HG02885 (cell line): ENCODE results near the gene C2CD2L.
"Not testable (repeated sequence)": the region's sequence is repeated elsewhere in the genome, so short reads cannot be mapped to it uniquely, and the experiment has no call there.

Experiments used
- ATAC-seq: cut with Tn5 transposase; IDR thresholded peaks from one replicate; pipeline ENCODE4 v1.9.1; 2021; ENCODE audit warnings: mild to moderate bottlenecking; ENCODE audit not compliant: unreplicated experiment, poor library complexity

The C2CD2L gene

GRCh38 chr11:119112314-119113020 lies 5.3 kb downstream of the C2CD2L start:
- ATAC-seq: no peak

- no peak for ATAC-seq
These were observed 6.6 kb downstream of the C2CD2L start for GRCh38 chr11:119113716-119114115.

GRCh38 chr11:119114351-119114750 lies 7.2 kb downstream of the C2CD2L start:
- ATAC-seq: no peak

- ATAC-seq: no peak
These were observed 8.5 kb downstream of the C2CD2L start for GRCh38 chr11:119115484-119116234.

GRCh38 chr11:119116235-119116594 lies 9.1 kb downstream of the C2CD2L start:
- no peak for ATAC-seq

GRCh38 chr11:119116601-119117000 lies 9.5 kb downstream of the C2CD2L start:
- no peak for ATAC-seq

GRCh38 chr11:119117004-119117706 lies 10.0 kb downstream of the C2CD2L start:
- no peak for ATAC-seq

GRCh38 chr11:119118227-119118626 lies 11.1 kb downstream of the C2CD2L start:
- ATAC-seq: no peak

GRCh38 chr11:119118946-119119345 lies 11.8 kb downstream of the C2CD2L start:
- no peak for ATAC-seq

GRCh38 chr11:119120639-119121007 lies 13.5 kb downstream of the C2CD2L start:
- ATAC-seq: no peak

- ATAC-seq: peak; percentile 96
These were observed 14.1 kb downstream of the C2CD2L start, which contains the start of gene HINFP for GRCh38 chr11:119121008-119121810. TSS of gene HINFP (plus strand) at chr11:119121580. CDS start at chr11:119126945, 5,365 bp downstream.

- ATAC-seq: no peak
These were observed 14.6 kb downstream of the C2CD2L start for GRCh38 chr11:119121811-119122124.

GRCh38 chr11:119125821-119126220 lies 18.7 kb downstream of the C2CD2L start:
- ATAC-seq: no peak

GRCh38 chr11:119126675-119127268 lies 19.6 kb downstream of the C2CD2L start:
- ATAC-seq: no peak

- ATAC-seq: no peak
These were observed 23.5 kb downstream of the C2CD2L start for GRCh38 chr11:119130662-119131061.

- no peak for ATAC-seq
These were observed 27.3 kb downstream of the C2CD2L start for GRCh38 chr11:119134389-119134978.

- not testable (repeated sequence) for ATAC-seq
These were observed 32.1 kb downstream of the C2CD2L start for GRCh38 chr11:119139276-119139675.

GRCh38 chr11:119144825-119145486 lies 37.8 kb downstream of the C2CD2L start:
- peak; percentile 45 for ATAC-seq

GRCh38 chr11:119145551-119145950 lies 38.4 kb downstream of the C2CD2L start:
- ATAC-seq: no peak
